ENCODE measurements around the gene FGF9.

DNA sequence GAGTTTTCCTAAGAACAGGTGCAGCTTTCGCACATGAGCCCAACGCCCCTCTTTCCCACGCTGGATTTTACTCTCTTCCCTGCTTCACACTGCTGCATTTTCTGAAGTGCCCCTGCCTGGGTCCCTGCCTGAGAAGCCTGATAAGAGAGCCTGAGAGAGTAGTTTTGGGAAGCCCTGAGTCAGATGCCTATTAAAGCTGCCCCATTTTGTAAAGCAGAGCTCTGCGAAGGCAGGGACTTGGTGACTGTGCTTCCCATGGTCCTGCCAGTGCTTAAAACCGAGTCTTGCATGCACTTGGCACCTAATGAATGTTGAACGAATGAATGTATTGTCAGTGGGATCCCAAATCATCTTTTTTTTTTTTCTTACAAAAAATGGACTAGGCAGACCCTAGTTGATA is 18.2 kb downstream of the FGF9 start:
- TF ChIP-seq ZNF70 (CRISPR knock-in tag; IDR thresholded peaks at IDR 0.05): no peak
- no peak for TF ChIP-seq ARNTL (CRISPR knock-in tag; IDR thresholded peaks at IDR 0.05; ENCODE audit: borderline replicate concordance, low read depth)
- TF ChIP-seq ZC3H10 (CRISPR knock-in tag; IDR thresholded peaks at IDR 0.05): no peak
